Lung microvascular endothelial cell (primary cell): ENCODE data around the gene HUNK. TPM values are rescaled to one million over a fixed set of nuclear protein-coding genes. Genes with fewer than 3 reads are reported as not detected.

Source experiments
- DNase-seq, 2 donors: peaks; one replicate each; pipeline versions ENCODE4 v3.0.0 to v3.0.0-alpha.2; 2010; ENCODE audit warnings: low read depth in 2 of 2
- total RNA-seq: library from RNA; depleted of rRNA; stranded (reverse); fragments of >200 nt; gene quantifications from 2 replicates; pipeline ENCODE4 v1.2.1, GENCODE V29; 2014

Gene HUNK
- total RNA-seq, 1 donor from 2014 or later: under 0.01 TPM

- DNase-seq: no peak
These were observed 171.7 kb downstream of the HUNK start for GRCh38 chr21:32044205-32045180.

- no peak for DNase-seq
These were observed 173.4 kb downstream of the HUNK start for GRCh38 chr21:32046191-32046590.

- no peak for DNase-seq
These were observed 175.5 kb downstream of the HUNK start for GRCh38 chr21:32048353-32048752.

Other genes starting within 250 kb of the HUNK start
- gene SOD1, start 213.3 kb upstream of the HUNK start, total RNA-seq: 153 and 169 TPM in 2 replicates
- 2.4 and 4.0 TPM in 2 replicates for gene SCAF4, start 140.9 kb upstream of the HUNK start, total RNA-seq